Gastroesophageal sphincter (tissue), 4 donors: ENCODE measurements around the gene CAV1. TPM values are rescaled to one million over a fixed set of nuclear protein-coding genes. Genes with fewer than 3 reads are reported as not detected.
A peak's percentile ranks its signal among the peaks of the same experiment; 100 is the strongest.

ENCODE experiments used
- ATAC-seq: fragments of 150-250 bp; one replicate; pipeline ENCODE4 v1.9.1; 2016; ENCODE audit warnings: mild to moderate bottlenecking, moderate library complexity
- H3K27ac ChIP-seq, 4 donors: fragments of 200-600 bp; sonication (generic) in 3 of 4; 1 replicate in 3 of 4; 2 replicates in 1 of 4; pipeline ENCODE4 v1.5.1; 2016 to 2019
- H3K27me3 ChIP-seq: fragments of 200-600 bp; sonication (generic); one replicate; pipeline ENCODE4 v1.5.1; 2019
- H3K36me3 ChIP-seq, 2 donors: fragments of 200-600 bp; sonication (generic); one replicate each; pipeline ENCODE4 v1.5.1; 2019; ENCODE audit warnings: control low read depth in 1 of 2
- H3K4me1 ChIP-seq, 3 donors: fragments of 200-600 bp; sonication (generic); 1 replicate in 2 of 3; 2 replicates in 1 of 3; pipeline ENCODE4 v1.5.1; 2016 to 2019; ENCODE audit warnings: control low read depth in 2 of 3
- H3K4me3 ChIP-seq, 2 donors: fragments of 200-600 bp; sonication (generic); one replicate each; pipeline ENCODE4 v1.5.1; 2019; ENCODE audit warnings: mild to moderate bottlenecking in 1 of 2, moderate library complexity in 1 of 2
- H3K9me3 ChIP-seq, 3 donors: fragments of 200-600 bp; sonication (generic); one replicate each; pipeline ENCODE4 v1.5.1; 2017 to 2019; ENCODE audit warnings: control low read depth in 2 of 3
- CTCF ChIP-seq, 4 experiments: fragments of 200-600 bp in 2 of 4; fragments of 450-650 bp in 2 of 4; sonication (generic) in 1 of 4; IDR thresholded peaks; one replicate each; pipeline ENCODE4 v1.5.1; 2017 to 2019; ENCODE audit warnings: antibody characterized with exemption in 4 of 4, mild to moderate bottlenecking in 2 of 4, moderate library complexity in 2 of 4
- EP300 ChIP-seq: sonication (generic); formaldehyde crosslinking; IDR thresholded peaks from one replicate; pipeline ENCODE4 v1.6.1; 2017; ENCODE audit warnings: antibody characterized with exemption, mild to moderate bottlenecking
- POLR2A ChIP-seq, 2 donors: fragments of 450-650 bp; IDR thresholded peaks; one replicate each; pipeline ENCODE4 v1.6.1; 2017; ENCODE audit warnings: antibody characterized with exemption in 2 of 2, mild to moderate bottlenecking in 2 of 2, moderate library complexity in 1 of 2
- POLR2AphosphoS5 ChIP-seq: sonication (generic); formaldehyde crosslinking; IDR thresholded peaks from one replicate; pipeline ENCODE4 v1.6.1; 2017; ENCODE audit warnings: antibody characterized with exemption
- WGBS, 2 donors: methylation state at CpG; one replicate each; pipeline ENCODE4 v1.1.5; 2018; ENCODE audit warnings: low coverage in 1 of 2; 5-methylcytosine and 5-hydroxymethylcytosine counted together
- total RNA-seq, 4 donors: library from RNA; depleted of rRNA; stranded (reverse); fragments of >200 nt; gene quantifications; one replicate each; pipeline ENCODE4 v1.1.0, GENCODE V29; 2016

CAV1 gene
- total RNA-seq, 4 donors from 2014 or later = 546 to 772 (median 602) TPM

- ATAC-seq = no peak
- 55 to 73% methylated on average over 3 of the region's 3 CpGs for WGBS, 2 donors
- Histone ChIP-seq H3K4me1 (peaks cover 15 to 99% (median 26%) of the 10 kb centered on the region in 3 donors), H3K27me3 (no peaks in the 10 kb centered on the region), H3K4me3 (no peak overlapping the region), H3K36me3 (peaks cover 3 to 30% of the 10 kb centered on the region in 2 donors), H3K27ac (peak overlapping the region; percentile 46 to 70 (median 54)), H3K9me3 (no peaks in the 10 kb centered on the region)
- no peak for TF ChIP-seq POLR2AphosphoS5
- TF ChIP-seq EP300 = no peak
- TF ChIP-seq POLR2A (IDR thresholded peaks at IDR 0.05) = no peak
- TF ChIP-seq CTCF (IDR thresholded peaks at IDR 0.05) = no peak
Measured at GRCh38 chr7:116541951-116542350, 17.1 kb downstream of the CAV1 start.

- WGBS, 2 donors = 77% methylated on average over 2 of the region's 2 CpGs; no CpG with 5 or more reads in 1 of the 2 donors
- ATAC-seq = no peak
- peak overlapping the region in 3 of 4 donors; percentile 46 to 70 (median 48) for H3K27ac ChIP-seq
- H3K4me3 ChIP-seq = no peak overlapping the region
- H3K9me3 ChIP-seq = no peaks in the 10 kb centered on the region
- H3K4me1 ChIP-seq = peaks cover 16 to 99% (median 23%) of the 10 kb centered on the region in 3 donors
- TF ChIP-seq EP300 (no peak), POLR2AphosphoS5 (no peak), CTCF (IDR thresholded peaks at IDR 0.05) (no peak), POLR2A (IDR thresholded peaks at IDR 0.05) (no peak)
- H3K36me3 ChIP-seq = peaks cover 0 to 30% of the 10 kb centered on the region in 2 donors
- H3K27me3 ChIP-seq = no peaks in the 10 kb centered on the region
Measured at GRCh38 chr7:116542618-116543017, 17.8 kb downstream of the CAV1 start.

GRCh38 chr7:116543664-116544063, 18.8 kb downstream of the CAV1 start:
- no peak overlapping the region for H3K4me3 ChIP-seq
- peak overlapping the region in 3 of 4 donors; percentile 18 to 70 (median 57) for H3K27ac ChIP-seq
- H3K4me1 ChIP-seq = peaks cover 16 to 100% (median 26%) of the 10 kb centered on the region in 3 donors
- peaks cover 0 to 30% of the 10 kb centered on the region in 2 donors for H3K36me3 ChIP-seq
- ATAC-seq = no peak
- no peaks in the 10 kb centered on the region for H3K9me3 ChIP-seq
- TF ChIP-seq POLR2A (IDR thresholded peaks at IDR 0.05) (no peak), CTCF (IDR thresholded peaks at IDR 0.05) (no peak), POLR2AphosphoS5 (peak; percentile 13), EP300 (no peak)
- no peaks in the 10 kb centered on the region for H3K27me3 ChIP-seq
- 38% methylated on average over 2 of the region's 2 CpGs for WGBS, 2 donors

- H3K4me1 ChIP-seq = peaks cover 13 to 97% (median 26%) of the 10 kb centered on the region in 3 donors
- H3K27me3 ChIP-seq = no peaks in the 10 kb centered on the region
- TF ChIP-seq EP300 (no peak), POLR2A (IDR thresholded peaks at IDR 0.05) (no peak), POLR2AphosphoS5 (no peak), CTCF (IDR thresholded peaks at IDR 0.05) (no peak)
- WGBS, 2 donors = 36 to 73% methylated on average over 1 of the region's 1 CpG
- no peaks in the 10 kb centered on the region for H3K9me3 ChIP-seq
- peak overlapping the region; percentile 24 to 70 (median 48) for H3K27ac ChIP-seq
- no peak overlapping the region for H3K4me3 ChIP-seq
- no peak for ATAC-seq
- peaks cover 0 to 29% of the 10 kb centered on the region in 2 donors for H3K36me3 ChIP-seq
Measured at GRCh38 chr7:116544487-116544886, 19.7 kb downstream of the CAV1 start.

GRCh38 chr7:116545411-116545993, 20.7 kb downstream of the CAV1 start:
- Histone ChIP-seq H3K27me3 (no peaks in the 10 kb centered on the region), H3K36me3 (peaks cover 0 to 29% of the 10 kb centered on the region in 2 donors), H3K9me3 (no peaks in the 10 kb centered on the region), H3K4me3 (no peak overlapping the region), H3K4me1 (peaks cover 13 to 97% (median 26%) of the 10 kb centered on the region in 3 donors), H3K27ac (peak overlapping the region in 3 of 4 donors; percentile 38 to 70 (median 57))
- no peak for TF ChIP-seq EP300
- TF ChIP-seq POLR2AphosphoS5 = peak; percentile 46
- WGBS, 2 donors = 25 to 42% methylated on average over 6 of the region's 6 CpGs
- no peak for ATAC-seq
